NB4 (cell line): ENCODE results near the gene SLC66A2.

ENCODE experiments used
- DNase-seq: peaks from one replicate; pipeline ENCODE4 v3.0.0; 2010; ENCODE audit warnings: low read depth
- H3K4me3 ChIP-seq: one replicate; pipeline ENCODE4 v1.5.1; 2011; ENCODE audit warnings: mild to moderate bottlenecking, low read depth, low read length, moderate library complexity
- CTCF ChIP-seq: IDR thresholded peaks from one replicate; pipeline ENCODE4 v1.5.1; 2012; ENCODE audit warnings: low read depth, low read length
- MYC ChIP-seq: IDR thresholded peaks from 2 replicates; pipeline ENCODE4 v1.6.1; 2011; ENCODE audit warnings: low read depth, low read length
- POLR2A ChIP-seq: IDR thresholded peaks from 2 replicates; pipeline ENCODE4 v1.6.1; 2011; ENCODE audit warnings: mild to moderate bottlenecking; ENCODE audit not compliant: insufficient read length; ENCODE audit errors: extremely low read depth
- TF ChIP-seq, protein P1 (sequence below): IDR thresholded peaks from 2 replicates; pipeline ENCODE4 v1.6.1; 2011; ENCODE audit warnings: low read depth, low read length

SLC66A2 gene

GRCh38 chr18:79918615-79919011, 32.8 kb downstream of the SLC66A2 start:
- no peak for DNase-seq
- no peak overlapping the region for H3K4me3 ChIP-seq
- no peak for TF ChIP-seq CTCF
- TF ChIP-seq POLR2A: no peak
- TF ChIP-seq, protein P1, sequence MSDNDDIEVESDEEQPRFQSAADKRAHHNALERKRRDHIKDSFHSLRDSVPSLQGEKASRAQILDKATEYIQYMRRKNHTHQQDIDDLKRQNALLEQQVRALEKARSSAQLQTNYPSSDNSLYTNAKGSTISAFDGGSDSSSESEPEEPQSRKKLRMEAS: no peak
- no peak for TF ChIP-seq MYC

DNA sequence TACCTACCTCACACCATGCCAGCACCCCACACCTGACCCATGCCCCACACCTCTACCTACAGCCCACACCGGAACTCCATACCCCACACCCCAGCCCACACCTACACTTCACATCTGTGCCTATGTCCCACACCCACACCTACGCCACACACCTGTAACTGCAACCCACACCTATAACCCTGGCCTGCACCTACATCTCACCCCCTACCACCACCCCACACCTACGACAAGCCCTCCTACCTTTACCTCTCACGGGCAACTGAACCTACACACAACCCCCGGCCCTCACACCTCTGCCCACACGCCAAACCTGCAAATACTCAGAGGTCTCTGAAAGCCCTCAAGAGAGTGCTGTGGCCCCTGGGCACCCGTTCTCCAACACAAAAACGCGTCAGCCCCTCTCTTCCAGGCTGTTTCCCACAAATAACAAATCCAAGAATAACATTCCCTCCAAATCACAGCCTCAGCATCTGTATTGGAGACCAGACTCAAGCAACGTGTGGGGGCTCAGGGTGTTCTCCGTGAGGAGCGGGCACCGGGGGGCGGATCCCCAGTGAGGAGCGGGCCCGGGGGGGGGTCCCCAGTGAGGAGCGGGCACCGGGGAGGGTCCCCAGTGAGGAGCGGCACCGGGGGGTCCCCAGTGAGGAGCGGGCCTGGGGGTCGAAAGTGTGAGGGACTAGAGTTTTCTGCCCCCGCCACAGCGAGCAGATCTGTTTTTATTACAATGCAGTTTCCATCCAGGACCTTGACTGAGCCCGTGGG, 33.4 kb downstream of the SLC66A2 start:
- TF ChIP-seq, protein P1: no peak
- no peak for TF ChIP-seq POLR2A
- H3K4me3 ChIP-seq: no peak overlapping the region
- DNase-seq: no peak

DNA sequence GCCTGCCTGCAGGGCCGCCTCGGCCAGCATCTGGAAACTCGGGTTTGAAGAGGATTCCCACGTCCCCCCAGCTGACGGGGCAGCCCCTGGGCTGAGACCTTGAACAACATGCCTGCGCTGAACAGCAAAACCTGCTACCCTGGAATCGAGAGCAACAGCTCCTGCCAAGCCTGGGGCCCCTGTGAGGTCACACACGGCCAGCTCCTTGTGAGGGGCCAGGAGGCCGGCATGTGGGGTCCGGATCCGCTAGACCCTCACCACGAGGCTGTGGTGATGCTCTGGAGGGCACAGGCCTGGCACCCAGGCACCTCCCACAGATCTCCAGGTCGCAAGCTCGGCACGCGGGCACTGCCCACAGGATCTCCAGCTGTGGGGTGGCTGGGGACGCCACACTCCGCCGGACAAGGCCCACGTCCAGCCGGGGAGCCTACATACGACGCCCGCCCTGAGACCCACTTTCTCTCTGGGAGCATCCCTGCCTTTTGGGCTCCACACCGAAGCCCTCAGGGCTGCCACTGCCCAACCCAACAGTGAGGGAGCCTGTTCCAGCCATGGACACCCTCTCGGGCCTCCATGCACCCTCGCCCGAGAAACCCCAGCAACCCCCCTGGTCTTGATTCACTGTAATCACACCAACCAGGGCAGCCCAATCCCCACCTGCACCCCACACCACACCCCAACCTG, 34.1 kb downstream of the SLC66A2 start:
- no peak overlapping the region for H3K4me3 ChIP-seq
- no peak for TF ChIP-seq CTCF
- TF ChIP-seq, protein P1: no peak
- no peak for TF ChIP-seq MYC
- no peak for TF ChIP-seq POLR2A
- DNase-seq: no peak

DNA sequence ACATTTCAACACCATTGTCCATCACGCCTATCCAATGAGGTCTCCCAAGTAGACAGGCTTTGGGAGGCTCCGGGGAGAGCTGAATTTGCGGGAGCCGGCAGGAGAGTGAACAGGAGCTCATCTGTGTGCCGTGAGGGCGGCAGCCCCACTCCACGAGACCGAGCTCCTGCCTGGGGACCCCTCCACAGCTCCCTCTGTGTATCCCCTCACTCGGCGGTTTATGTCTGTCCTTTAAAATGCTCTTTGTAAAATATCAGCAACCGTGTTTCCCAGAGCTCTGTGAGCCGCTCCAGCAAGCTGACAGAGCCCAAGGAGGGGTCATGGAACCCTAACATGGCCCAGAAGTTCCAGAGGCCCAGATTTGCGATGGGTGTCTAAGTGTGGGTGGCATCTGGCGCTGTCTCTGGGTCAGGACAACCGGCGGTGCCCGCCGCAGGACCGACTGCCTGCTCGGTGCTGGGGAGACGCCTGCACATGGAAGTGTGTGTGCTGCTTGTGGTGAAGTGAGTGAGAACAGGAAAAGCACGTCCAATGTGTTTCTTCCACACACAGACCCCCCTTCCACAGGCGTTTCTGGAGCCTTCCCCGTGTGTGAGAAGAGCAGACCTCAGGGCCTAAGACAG, 34.8 kb downstream of the SLC66A2 start:
- no peak for DNase-seq
- no peak overlapping the region for H3K4me3 ChIP-seq
- TF ChIP-seq CTCF: no peak
- TF ChIP-seq MYC: no peak
- TF ChIP-seq, protein P1: no peak
- TF ChIP-seq POLR2A: no peak

GRCh38 chr18:79916128-79916494, 35.3 kb downstream of the SLC66A2 start:
- TF ChIP-seq POLR2A (no peak), MYC (no peak), CTCF (no peak)
- TF ChIP-seq, protein P1: no peak
- H3K4me3 ChIP-seq: no peak overlapping the region
- DNase-seq: no peak
